ENCODE data around the gene GEMIN5.

The GEMIN5 gene

GRCh38 chr5:154937718-154938466, at the start of gene GEMIN5:
Gene GEMIN5 (minus strand): TSS chr5:154938211. CDS start chr5:154938133, 78 bp downstream.
- no peak for TF ChIP-seq CTCF (IDR thresholded peaks at IDR 0.05)

GRCh38 chr5:154986151-154986550, 48.1 kb upstream of the GEMIN5 start:
- TF ChIP-seq CTCF (IDR thresholded peaks at IDR 0.05) = no peak

GRCh38 chr5:154984946-154985516, 47.0 kb upstream of the GEMIN5 start:
- TF ChIP-seq CTCF (IDR thresholded peaks at IDR 0.05) = no peak

- TF ChIP-seq CTCF (IDR thresholded peaks at IDR 0.05) = no peak
Observed at GRCh38 chr5:154977409-154977808, 39.4 kb upstream of the GEMIN5 start.

GRCh38 chr5:154972476-154973080, 34.6 kb upstream of the GEMIN5 start:
- peak; percentile 77 for TF ChIP-seq CTCF (IDR thresholded peaks at IDR 0.05)

- TF ChIP-seq CTCF (IDR thresholded peaks at IDR 0.05) = no peak
Observed at GRCh38 chr5:154971501-154971900, 33.5 kb upstream of the GEMIN5 start.

- no peak for TF ChIP-seq CTCF (IDR thresholded peaks at IDR 0.05)
Observed at GRCh38 chr5:154970759-154971158, 32.7 kb upstream of the GEMIN5 start.

All from LNCAP (cell line).